HG03520 (cell line): ENCODE results near the gene VIPR2.

ENCODE experiments used
- ATAC-seq: cut with Tn5 transposase; IDR thresholded peaks from one replicate; pipeline ENCODE4 v1.9.1; 2021; ENCODE audit warnings: mild to moderate bottlenecking, moderate library complexity; ENCODE audit not compliant: unreplicated experiment

Gene VIPR2

GRCh38 chr7:159030490-159031134 lies 114.1 kb downstream of the VIPR2 start:
- ATAC-seq, result no peak

GRCh38 chr7:159028508-159029401 lies 115.9 kb downstream of the VIPR2 start:
- no peak for ATAC-seq

GRCh38 chr7:159027789-159028507 lies 116.7 kb downstream of the VIPR2 start:
- ATAC-seq, result no peak

GRCh38 chr7:159027056-159027788 lies 117.4 kb downstream of the VIPR2 start:
- ATAC-seq, result no peak

- ATAC-seq, result no peak
Observed at GRCh38 chr7:159026271-159027055, 118.2 kb downstream of the VIPR2 start.

GRCh38 chr7:159025161-159025779 lies 119.4 kb downstream of the VIPR2 start:
- no peak for ATAC-seq

GRCh38 chr7:159024280-159024951 lies 120.3 kb downstream of the VIPR2 start:
- ATAC-seq, result no peak

- no peak for ATAC-seq
Observed at GRCh38 chr7:159023746-159024145, 120.9 kb downstream of the VIPR2 start.

- no peak for ATAC-seq
Observed at GRCh38 chr7:159023206-159023605, 121.5 kb downstream of the VIPR2 start.

- ATAC-seq, result no peak
Observed at GRCh38 chr7:159022238-159022993, 122.3 kb downstream of the VIPR2 start.

GRCh38 chr7:159020987-159021386 lies 123.7 kb downstream of the VIPR2 start:
- ATAC-seq, result no peak

GRCh38 chr7:159019111-159019510 lies 125.6 kb downstream of the VIPR2 start:
- no peak for ATAC-seq

- no peak for ATAC-seq
Observed at GRCh38 chr7:159017741-159018140, 126.9 kb downstream of the VIPR2 start.

GRCh38 chr7:159017210-159017609 lies 127.5 kb downstream of the VIPR2 start:
- no peak for ATAC-seq

GRCh38 chr7:159016591-159016990 lies 128.1 kb downstream of the VIPR2 start:
- ATAC-seq, result no peak

- ATAC-seq, result no peak
Observed at GRCh38 chr7:159015454-159016410, 128.9 kb downstream of the VIPR2 start.

- ATAC-seq, result no peak
Observed at GRCh38 chr7:159015081-159015453, 129.6 kb downstream of the VIPR2 start.
